HepG2 (cell line): ENCODE results near the gene APOL2. TPM values are rescaled to one million over a fixed set of nuclear protein-coding genes. Genes with fewer than 3 reads are reported as not detected.

Experiments
- ATAC-seq: fragments of 200-7000 bp; cut with Tn5 transposase; 3 replicates; pipeline ENCODE4 v1.9.1; 2020; ENCODE audit warnings: mild to moderate bottlenecking, moderate library complexity
- BruUV-seq: library from RNA; stranded (reverse); fragments of 400-500 nt; replicated peaks from 2 replicates; lab custom pipeline; 2021; lab: Mats Ljungman, UMichigan
- CTCF ChIA-PET: fragments of 300-600 bp; formaldehyde crosslinking; extraction: SDS; loops from one replicate; lab custom pipeline; 2021; ENCODE audit warnings: low total read pairs, inconsistent platforms, low intra/inter-chr PET ratio; lab: Yijun Ruan, JAX
- POLR2A ChIA-PET: fragments of 350-600 bp; sonication (Branson Sonifier 250); formaldehyde crosslinking; loops from one replicate; lab custom pipeline; 2020; ENCODE audit warnings: antibody characterized with exemption, inconsistent platforms; lab: Yijun Ruan, JAX
- DNase-seq: peaks from one replicate; pipeline ENCODE4 v3.0.0-alpha.2; 2015; ENCODE audit warnings: low spot score
- FAIRE-seq: peaks from 3 replicates; lab custom pipeline; 2011; peaks lifted over from hg19 to GRCh38; lab: Jason Lieb, UNC
- H2AFZ ChIP-seq: one replicate; pipeline ENCODE4 v1.6.1; 2011; ENCODE audit warnings: low read length, inconsistent platforms
- H3K27ac ChIP-seq: fragments of 300-600 bp; 3 replicates; pipeline ENCODE4 v1.8.0; 2011; ENCODE audit warnings: mixed run types, mild to moderate bottlenecking, mixed read lengths, low read length, inconsistent platforms; ENCODE audit not compliant: insufficient read depth; ENCODE audit errors: extremely low read length
- H3K27me3 ChIP-seq, 2 experiments: fragments of 200-600 bp in 1 of 2; 2 replicates in 1 of 2; 3 replicates in 1 of 2; pipeline versions ENCODE4 v1.6.0 to v1.8.0; 2011; ENCODE audit warnings: low read length in 2 of 2, mild to moderate bottlenecking in 2 of 2, moderate library complexity in 2 of 2, inconsistent platforms in 1 of 2; ENCODE audit not compliant: insufficient read depth in 2 of 2, control insufficient read depth in 1 of 2
- H3K36me3 ChIP-seq, 2 experiments: fragments of 200-600 bp in 1 of 2; replicated peaks in 1 of 2; 2 replicates in 1 of 2; 3 replicates in 1 of 2; pipeline versions ENCODE4 v1.5.1 to v1.8.0; 2011; ENCODE audit warnings: low read length in 2 of 2, inconsistent platforms in 1 of 2; ENCODE audit not compliant: insufficient read depth in 2 of 2, control insufficient read depth in 1 of 2
- H3K4me1 ChIP-seq: 2 replicates; pipeline ENCODE4 v1.5.1; 2012; ENCODE audit warnings: low read length, inconsistent platforms; ENCODE audit not compliant: insufficient read depth
- H3K4me2 ChIP-seq: 2 replicates; pipeline ENCODE4 v1.6.0; 2011; ENCODE audit warnings: low read depth, low read length, inconsistent platforms
- H3K4me3 ChIP-seq, 3 experiments: fragments of 200-600 bp in 1 of 3; sonication (generic), shearing (Covaris generic) in 1 of 3; replicated peaks in 1 of 3; 2 replicates each; pipeline ENCODE4 v1.5.1; 2011 to 2016; ENCODE audit warnings: low read length in 3 of 3, inconsistent platforms in 2 of 3, low read depth in 2 of 3, mild to moderate bottlenecking in 2 of 3, control low read depth in 1 of 3, mixed read lengths in 1 of 3; ENCODE audit not compliant: insufficient read depth in 1 of 3
- H3K79me2 ChIP-seq: one replicate; pipeline ENCODE4 v1.6.1; 2011; ENCODE audit warnings: low read length, inconsistent platforms; ENCODE audit not compliant: insufficient read depth
- H3K9ac ChIP-seq: 2 replicates; pipeline ENCODE4 v1.6.0; 2011; ENCODE audit warnings: mild to moderate bottlenecking, low read depth, low read length, inconsistent platforms; ENCODE audit not compliant: insufficient read depth
- H3K9me3 ChIP-seq: 2 replicates; pipeline ENCODE4 v1.5.1; 2012; ENCODE audit warnings: mild to moderate bottlenecking, low read length
- H4K20me1 ChIP-seq: 2 replicates; pipeline ENCODE4 v1.6.0; 2011; ENCODE audit warnings: inconsistent platforms, mild to moderate bottlenecking, low read length, moderate library complexity; ENCODE audit not compliant: insufficient read depth
- HMGXB3 ChIP-seq: sonication (generic); formaldehyde crosslinking; IDR thresholded peaks from 2 replicates; pipeline ENCODE4 v1.4.0; 2020; ENCODE audit warnings: missing genetic modification reagents, borderline replicate concordance
- JUNB ChIP-seq: sonication (generic); formaldehyde crosslinking; IDR thresholded peaks from 2 replicates; pipeline ENCODE4 v1.8.0; 2022; ENCODE audit warnings: missing genetic modification reagents, mild to moderate bottlenecking, borderline replicate concordance
- MTA3 ChIP-seq: sonication (generic); formaldehyde crosslinking; IDR thresholded peaks from 2 replicates; pipeline ENCODE4 v1.4.0; 2020; ENCODE audit warnings: missing genetic modification reagents
- SOX6 ChIP-seq, 2 experiments: fragments of 450-650 bp in 1 of 2; sonication (generic) in 1 of 2; formaldehyde crosslinking in 1 of 2; IDR thresholded peaks; 2 replicates each; pipeline versions ENCODE4 v1.4.0 to v1.6.1; 2017 to 2020; ENCODE audit warnings: antibody characterized with exemption in 1 of 2, mild to moderate bottlenecking in 1 of 2, missing genetic modification reagents in 1 of 2
- ZNF20 ChIP-seq: sonication (generic); formaldehyde crosslinking; IDR thresholded peaks from 2 replicates; pipeline ENCODE4 v1.4.0; 2020; ENCODE audit warnings: mild to moderate bottlenecking, moderate library complexity, missing genetic modification reagents
- WGBS: methylation state at CpG from one replicate; pipeline ENCODE4 v1.1.6; 2017; ENCODE audit warnings: low lambda C conversion rate; 5-methylcytosine and 5-hydroxymethylcytosine counted together
- in situ Hi-C: cut with HindIII; loops from 2 replicates; pipeline ENCODE4 v1.10.0; 2017; ENCODE audit warnings: low pct_unique_long_range_greater_than_20kb; ENCODE audit not compliant: extremely low pct_ligation_motif_present
- intact Hi-C: fragments of 100-400 bp; cut with micrococcal nuclease; formaldehyde crosslinking; loops from one replicate; pipeline ENCODE4 v1.10.0; 2022; ENCODE audit not compliant: unreplicated experiment
- polyA plus RNA-seq, 8 experiments: library from polyadenylated mRNA; depleted of rRNA in 3 of 8; stranded (reverse) in 7 of 8; unstranded in 1 of 8; fragments of >200 nt; fragmentation: Illumina TruSeq in 4 of 8; extraction: Trizol in 4 of 8; gene quantifications; 2 replicates each; pipeline versions ENCODE4 v1.2.1 to v1.2.3, GENCODE V29; 2011 to 2016; ENCODE audit warnings: low read depth in 4 of 8, missing spikeins in 1 of 8, mixed read lengths in 1 of 8; ENCODE audit not compliant: insufficient read depth in 1 of 8
- total RNA-seq, 5 experiments: library from RNA; depleted of rRNA; stranded (reverse); fragments of >200 nt; fragmentation: Illumina TruSeq; extraction: Trizol; gene quantifications; 2 replicates each; pipeline ENCODE4 v1.2.3, GENCODE V29; 2016; ENCODE audit warnings: low read depth in 1 of 5
- TF ChIP-seq, protein P1 (sequence below): sonication (generic); formaldehyde crosslinking; IDR thresholded peaks from 2 replicates; pipeline ENCODE4 v1.4.0; 2020; ENCODE audit warnings: low read depth, missing genetic modification reagents
- TF ChIP-seq, protein P2 (sequence below): sonication (generic); formaldehyde crosslinking; IDR thresholded peaks from 2 replicates; pipeline ENCODE4 v1.8.0; 2022; ENCODE audit warnings: mild to moderate bottlenecking, missing genetic modification reagents; ENCODE audit not compliant: insufficient replicate concordance
- TF ChIP-seq, protein P3 (sequence below): sonication (generic); formaldehyde crosslinking; IDR thresholded peaks from 2 replicates; pipeline ENCODE4 v1.4.0; 2020; ENCODE audit warnings: missing genetic modification reagents

Gene APOL2
- total and polyA plus RNA-seq, 2 of the 13 experiments (the other 11 are each of a cell fraction or from before 2014, with no cell fraction given), result 28.7 to 51.2 TPM

- TF ChIP-seq HMGXB3 (CRISPR knock-in tag), result 0 out of 2 replicates have a peak, but pooled peaks have one; percentile 29
Measured at GRCh38 chr22:36194971-36195370, 44.4 kb downstream of the APOL2 start (continued).

- in situ Hi-C loops, result no loop called here
- Histone ChIP-seq H3K27ac (no peak overlapping the region), H3K4me2 (no peak overlapping the region), H3K4me1 (peaks cover 30% of the 10 kb centered on the region), H3K36me3 (no peaks in the 10 kb centered on the region), H2AFZ (no peak overlapping the region), H3K79me2 (no peaks in the 10 kb centered on the region), H3K9me3 (no peaks in the 10 kb centered on the region), H3K4me3 (no peak overlapping the region), H3K27me3 (no peaks in the 10 kb centered on the region), H3K9ac (no peak overlapping the region), H4K20me1 (no peaks in the 10 kb centered on the region)
- FAIRE-seq, result no peak
- ATAC-seq, result no peak
- no TSS peak for BruUV-seq
- ChIA-PET POLR2A (no interaction called here), CTCF (interaction anchor here (1.4 to 3.1 kb wide), 3 partner anchors 27 to 92 kb away, joined by 4 to 22 read pairs (median 14); partner anchors contain the start of gene APOL2)
- intact Hi-C loops, result loop anchor here (2.0 kb wide), 1 partner anchor 92 kb away; no protein-coding TSS in a partner anchor
- no peak for DNase-seq
- 66% methylated on average over 2 of the region's 2 CpGs for WGBS
- TF ChIP-seq, protein P1, sequence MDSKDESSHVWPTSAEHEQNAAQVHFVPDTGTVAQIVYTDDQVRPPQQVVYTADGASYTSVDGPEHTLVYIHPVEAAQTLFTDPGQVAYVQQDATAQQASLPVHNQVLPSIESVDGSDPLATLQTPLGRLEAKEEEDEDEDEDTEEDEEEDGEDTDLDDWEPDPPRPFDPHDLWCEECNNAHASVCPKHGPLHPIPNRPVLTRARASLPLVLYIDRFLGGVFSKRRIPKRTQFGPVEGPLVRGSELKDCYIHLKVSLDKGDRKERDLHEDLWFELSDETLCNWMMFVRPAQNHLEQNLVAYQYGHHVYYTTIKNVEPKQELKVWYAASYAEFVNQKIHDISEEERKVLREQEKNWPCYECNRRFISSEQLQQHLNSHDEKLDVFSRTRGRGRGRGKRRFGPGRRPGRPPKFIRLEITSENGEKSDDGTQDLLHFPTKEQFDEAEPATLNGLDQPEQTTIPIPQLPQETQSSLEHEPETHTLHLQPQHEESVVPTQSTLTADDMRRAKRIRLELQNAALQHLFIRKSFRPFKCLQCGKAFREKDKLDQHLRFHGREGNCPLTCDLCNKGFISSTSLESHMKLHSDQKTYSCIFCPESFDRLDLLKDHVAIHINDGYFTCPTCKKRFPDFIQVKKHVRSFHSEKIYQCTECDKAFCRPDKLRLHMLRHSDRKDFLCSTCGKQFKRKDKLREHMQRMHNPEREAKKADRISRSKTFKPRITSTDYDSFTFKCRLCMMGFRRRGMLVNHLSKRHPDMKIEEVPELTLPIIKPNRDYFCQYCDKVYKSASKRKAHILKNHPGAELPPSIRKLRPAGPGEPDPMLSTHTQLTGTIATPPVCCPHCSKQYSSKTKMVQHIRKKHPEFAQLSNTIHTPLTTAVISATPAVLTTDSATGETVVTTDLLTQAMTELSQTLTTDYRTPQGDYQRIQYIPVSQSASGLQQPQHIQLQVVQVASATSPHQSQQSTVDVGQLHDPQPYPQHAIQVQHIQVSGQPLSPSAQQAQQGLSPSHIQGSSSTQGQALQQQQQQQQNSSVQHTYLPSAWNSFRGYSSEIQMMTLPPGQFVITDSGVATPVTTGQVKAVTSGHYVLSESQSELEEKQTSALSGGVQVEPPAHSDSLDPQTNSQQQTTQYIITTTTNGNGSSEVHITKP, result no peak
- TF ChIP-seq, protein P2, sequence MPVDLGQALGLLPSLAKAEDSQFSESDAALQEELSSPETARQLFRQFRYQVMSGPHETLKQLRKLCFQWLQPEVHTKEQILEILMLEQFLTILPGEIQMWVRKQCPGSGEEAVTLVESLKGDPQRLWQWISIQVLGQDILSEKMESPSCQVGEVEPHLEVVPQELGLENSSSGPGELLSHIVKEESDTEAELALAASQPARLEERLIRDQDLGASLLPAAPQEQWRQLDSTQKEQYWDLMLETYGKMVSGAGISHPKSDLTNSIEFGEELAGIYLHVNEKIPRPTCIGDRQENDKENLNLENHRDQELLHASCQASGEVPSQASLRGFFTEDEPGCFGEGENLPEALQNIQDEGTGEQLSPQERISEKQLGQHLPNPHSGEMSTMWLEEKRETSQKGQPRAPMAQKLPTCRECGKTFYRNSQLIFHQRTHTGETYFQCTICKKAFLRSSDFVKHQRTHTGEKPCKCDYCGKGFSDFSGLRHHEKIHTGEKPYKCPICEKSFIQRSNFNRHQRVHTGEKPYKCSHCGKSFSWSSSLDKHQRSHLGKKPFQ, result no peak
- TF ChIP-seq, protein P3, sequence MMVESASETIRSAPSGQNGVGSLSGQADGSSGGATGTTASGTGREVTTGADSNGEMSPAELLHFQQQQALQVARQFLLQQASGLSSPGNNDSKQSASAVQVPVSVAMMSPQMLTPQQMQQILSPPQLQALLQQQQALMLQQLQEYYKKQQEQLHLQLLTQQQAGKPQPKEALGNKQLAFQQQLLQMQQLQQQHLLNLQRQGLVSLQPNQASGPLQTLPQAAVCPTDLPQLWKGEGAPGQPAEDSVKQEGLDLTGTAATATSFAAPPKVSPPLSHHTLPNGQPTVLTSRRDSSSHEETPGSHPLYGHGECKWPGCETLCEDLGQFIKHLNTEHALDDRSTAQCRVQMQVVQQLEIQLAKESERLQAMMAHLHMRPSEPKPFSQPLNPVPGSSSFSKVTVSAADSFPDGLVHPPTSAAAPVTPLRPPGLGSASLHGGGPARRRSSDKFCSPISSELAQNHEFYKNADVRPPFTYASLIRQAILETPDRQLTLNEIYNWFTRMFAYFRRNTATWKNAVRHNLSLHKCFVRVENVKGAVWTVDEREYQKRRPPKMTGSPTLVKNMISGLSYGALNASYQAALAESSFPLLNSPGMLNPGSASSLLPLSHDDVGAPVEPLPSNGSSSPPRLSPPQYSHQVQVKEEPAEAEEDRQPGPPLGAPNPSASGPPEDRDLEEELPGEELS (CRISPR knock-in tag), result no peak
- TF ChIP-seq SOX6 (IDR thresholded peaks at IDR 0.05), result no peak
- TF ChIP-seq SOX6 (CRISPR knock-in tag; IDR thresholded peaks at IDR 0.05), result no peak
- no peak for TF ChIP-seq MTA3 (CRISPR knock-in tag)
- no peak for TF ChIP-seq ZNF20 (CRISPR knock-in tag)
- TF ChIP-seq JUNB, result no peak
Measured at GRCh38 chr22:36194385-36194784, 44.9 kb downstream of the APOL2 start.
